Measurements from ENCODE around the gene RNF144A.

- TF ChIP-seq, protein P1, sequence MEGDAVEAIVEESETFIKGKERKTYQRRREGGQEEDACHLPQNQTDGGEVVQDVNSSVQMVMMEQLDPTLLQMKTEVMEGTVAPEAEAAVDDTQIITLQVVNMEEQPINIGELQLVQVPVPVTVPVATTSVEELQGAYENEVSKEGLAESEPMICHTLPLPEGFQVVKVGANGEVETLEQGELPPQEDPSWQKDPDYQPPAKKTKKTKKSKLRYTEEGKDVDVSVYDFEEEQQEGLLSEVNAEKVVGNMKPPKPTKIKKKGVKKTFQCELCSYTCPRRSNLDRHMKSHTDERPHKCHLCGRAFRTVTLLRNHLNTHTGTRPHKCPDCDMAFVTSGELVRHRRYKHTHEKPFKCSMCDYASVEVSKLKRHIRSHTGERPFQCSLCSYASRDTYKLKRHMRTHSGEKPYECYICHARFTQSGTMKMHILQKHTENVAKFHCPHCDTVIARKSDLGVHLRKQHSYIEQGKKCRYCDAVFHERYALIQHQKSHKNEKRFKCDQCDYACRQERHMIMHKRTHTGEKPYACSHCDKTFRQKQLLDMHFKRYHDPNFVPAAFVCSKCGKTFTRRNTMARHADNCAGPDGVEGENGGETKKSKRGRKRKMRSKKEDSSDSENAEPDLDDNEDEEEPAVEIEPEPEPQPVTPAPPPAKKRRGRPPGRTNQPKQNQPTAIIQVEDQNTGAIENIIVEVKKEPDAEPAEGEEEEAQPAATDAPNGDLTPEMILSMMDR (IDR thresholded peaks at IDR 0.05; ENCODE audit: poor library complexity) = no peak
- no peak for TF ChIP-seq EZH2 (IDR thresholded peaks at IDR 0.05; ENCODE audit: borderline replicate concordance)
Observed at GRCh38 chr2:6888724-6889123, 28.5 kb upstream of the RNF144A start.
